GM12878 (cell line): ENCODE measurements around the gene RAB3GAP1. TPM values are rescaled to one million over a fixed set of nuclear protein-coding genes. Genes with fewer than 3 reads are reported as not detected.

Experiments
- ATAC-seq: fragments of 200-7000 bp; cut with Tn5 transposase; 3 replicates; pipeline ENCODE4 v1.9.1; 2020; ENCODE audit warnings: mild to moderate bottlenecking, moderate library complexity
- BruUV-seq: library from RNA; stranded (reverse); fragments of 400-500 nt; replicated peaks from 2 replicates; lab custom pipeline; 2021; lab: Mats Ljungman, UMichigan
- CTCF ChIA-PET: fragments of 300-600 bp; sonication (Branson Sonifier 250); formaldehyde crosslinking; extraction: SDS; loops from one replicate; lab custom pipeline; 2021; ENCODE audit warnings: inconsistent platforms; lab: Yijun Ruan, JAX
- POLR2A ChIA-PET: fragments of 350-600 bp; formaldehyde crosslinking; extraction: SDS; loops from one replicate; lab custom pipeline; 2021; ENCODE audit warnings: inconsistent platforms; lab: Charles Lee
- RAD21 ChIA-PET: fragments of 300-600 bp; sonication (Branson Sonifier 250); formaldehyde crosslinking; loops from one replicate; lab custom pipeline; 2023; ENCODE audit warnings: antibody characterized with exemption; ENCODE audit not compliant: unreplicated experiment; lab: Charles Lee
- SMC1A ChIA-PET: fragments of 300-600 bp; sonication (Branson Sonifier 250); formaldehyde crosslinking; loops from one replicate; lab custom pipeline; 2023; ENCODE audit not compliant: unreplicated experiment, uncharacterized antibody; lab: Charles Lee
- DNase-seq: peaks from one replicate; pipeline ENCODE4 v3.0.0-alpha.2; 2011; ENCODE audit warnings: low read depth, low spot score
- FAIRE-seq: peaks from 3 replicates; lab custom pipeline; 2011; peaks lifted over from hg19 to GRCh38; lab: Jason Lieb, UNC
- H2AFZ ChIP-seq: 2 replicates; pipeline ENCODE4 v1.6.0; 2011; ENCODE audit warnings: low read depth, low read length, control low read depth; ENCODE audit not compliant: control insufficient read depth
- H3K27ac ChIP-seq: 2 replicates; pipeline ENCODE4 v1.5.1; 2011; ENCODE audit warnings: control low read depth; ENCODE audit not compliant: control insufficient read depth, insufficient read depth
- H3K27me3 ChIP-seq, 2 experiments: replicated peaks in 1 of 2; 2 replicates each; pipeline versions ENCODE4 v1.6.0 to v1.6.1; 2011; ENCODE audit warnings: low read length in 1 of 2; ENCODE audit not compliant: control insufficient read depth in 2 of 2, insufficient read depth in 2 of 2
- H3K36me3 ChIP-seq, 2 experiments: 2 replicates each; pipeline ENCODE4 v1.5.1; 2011; ENCODE audit warnings: low read length in 1 of 2; ENCODE audit not compliant: control insufficient read depth in 2 of 2, insufficient read depth in 2 of 2
- H3K4me1 ChIP-seq: 2 replicates; pipeline ENCODE4 v1.6.1; 2011; ENCODE audit warnings: mild to moderate bottlenecking, low read length, moderate library complexity, mixed read lengths; ENCODE audit not compliant: control insufficient read depth, insufficient read depth
- H3K4me2 ChIP-seq: 2 replicates; pipeline ENCODE4 v1.6.0; 2011; ENCODE audit warnings: control low read depth; ENCODE audit not compliant: control insufficient read depth, insufficient read depth
- H3K4me3 ChIP-seq: fragments of 200-600 bp; sonication (generic); 2 replicates; pipeline ENCODE4 v1.5.1; 2016
- H3K79me2 ChIP-seq: 2 replicates; pipeline ENCODE4 v1.6.0; 2011; ENCODE audit warnings: low read length; ENCODE audit not compliant: control insufficient read depth, insufficient read depth
- H3K9ac ChIP-seq: 2 replicates; pipeline ENCODE4 v1.8.0; 2011; ENCODE audit warnings: low read length, control low read depth, mixed read lengths; ENCODE audit not compliant: control insufficient read depth, insufficient read depth
- H3K9me3 ChIP-seq: replicated peaks from 3 replicates; pipeline ENCODE4 v1.5.1; 2011; ENCODE audit warnings: mild to moderate bottlenecking, low read length; ENCODE audit not compliant: control insufficient read depth, insufficient read depth
- H4K20me1 ChIP-seq: 2 replicates; pipeline ENCODE4 v1.6.0; 2011; ENCODE audit not compliant: control insufficient read depth, insufficient read depth
- CREB1 ChIP-seq: IDR thresholded peaks from 2 replicates; pipeline ENCODE4 v1.6.1; 2012; ENCODE audit warnings: low read depth, mild to moderate bottlenecking, inconsistent platforms
- GATAD2B ChIP-seq: fragments of 450-650 bp; conservative IDR thresholded peaks from 2 replicates; pipeline ENCODE4 v1.6.1; 2017; ENCODE audit warnings: low read depth, mild to moderate bottlenecking, moderate library complexity
- JUND ChIP-seq: IDR thresholded peaks from 2 replicates; pipeline ENCODE4 v1.6.1; 2012; ENCODE audit warnings: low read depth, mild to moderate bottlenecking, low read length, improper control_type of control experiment, moderate library complexity
- POLR2A ChIP-seq: IDR thresholded peaks from 2 replicates; pipeline ENCODE4 v1.6.1; 2011; ENCODE audit warnings: low read depth, mild to moderate bottlenecking, low read length
- POLR2AphosphoS2 ChIP-seq: IDR thresholded peaks from 2 replicates; pipeline ENCODE4 v1.6.1; 2011; ENCODE audit warnings: low read depth, mild to moderate bottlenecking, low read length, improper control_type of control experiment, moderate library complexity
- SMARCA5 ChIP-seq: fragments of 450-650 bp; IDR thresholded peaks from 2 replicates; pipeline ENCODE4 v1.6.1; 2017; ENCODE audit warnings: mild to moderate bottlenecking
- SREBF2 ChIP-seq: IDR thresholded peaks from 2 replicates; pipeline ENCODE4 v1.6.1; 2012; ENCODE audit warnings: mild to moderate bottlenecking, low read length
- ZSCAN29 ChIP-seq: fragments of 450-650 bp; IDR thresholded peaks from 2 replicates; pipeline ENCODE4 v1.6.1; 2017; ENCODE audit warnings: mild to moderate bottlenecking, moderate library complexity
- WGBS: methylation state at CpG from one replicate; pipeline ENCODE4 v1.1.6; 2016; ENCODE audit warnings: low lambda C conversion rate; ENCODE audit not compliant: insufficient replicate concordance, insufficient coverage; ENCODE audit errors: missing lambda C conversion rate; 5-methylcytosine and 5-hydroxymethylcytosine counted together
- in situ Hi-C: fragments of 300-500 bp; cut with MboI; formaldehyde crosslinking; loops from 9 replicates; pipeline ENCODE4 v1.14.3; 2018; ENCODE audit warnings: mixed read lengths
- intact Hi-C: fragments of 100-400 bp; cut with micrococcal nuclease; formaldehyde crosslinking; loops from one replicate; pipeline ENCODE4 v1.14.2; 2022; ENCODE audit not compliant: unreplicated experiment
- polyA plus RNA-seq, 11 experiments: library from polyadenylated mRNA; depleted of rRNA in 4 of 11; unstranded in 6 of 11; stranded (reverse) in 5 of 11; fragments of >200 nt; fragmentation: Nextera tagmentation in 4 of 11; fragmentation: Illumina TruSeq in 1 of 11; extraction: Ambion mirVana in 4 of 11; extraction: Trizol in 1 of 11; gene quantifications; 1 replicate in 1 of 11; 2 replicates in 10 of 11; pipeline versions ENCODE4 v1.2.1 to v1.2.3, GENCODE V29; 2011 to 2016; ENCODE audit warnings: inconsistent platforms in 2 of 11, missing spikeins in 2 of 11, low read depth in 1 of 11
- total RNA-seq, 4 experiments: library from RNA; depleted of rRNA in 3 of 4; stranded (reverse); fragments of >200 nt in 3 of 4; fragmentation: Illumina TruSeq in 1 of 4; extraction: Trizol in 1 of 4; gene quantifications; 2 replicates each; pipeline versions ENCODE4 v1.2.1 to v1.2.3, GENCODE V29; 2013 to 2021
- TF ChIP-seq, protein P1 (sequence below): fragments of 450-650 bp; IDR thresholded peaks from 2 replicates; pipeline ENCODE4 v1.6.1; 2018; ENCODE audit warnings: mild to moderate bottlenecking, low read depth, moderate library complexity; ENCODE audit not compliant: partially characterized antibody
- TF ChIP-seq, protein P2 (sequence below): IDR thresholded peaks from 2 replicates; pipeline ENCODE4 v1.6.1; 2011; ENCODE audit warnings: low read depth, low read length, improper control_type of control experiment, borderline replicate concordance
- TF ChIP-seq, protein P3 (sequence below): fragments of 450-650 bp; IDR thresholded peaks from 2 replicates; pipeline ENCODE4 v1.6.1; 2016; ENCODE audit warnings: mild to moderate bottlenecking
- TF ChIP-seq, protein P4 (sequence below): IDR thresholded peaks from 2 replicates; pipeline ENCODE4 v1.6.1; 2011; ENCODE audit warnings: low read depth, mild to moderate bottlenecking, low read length, moderate library complexity, borderline replicate concordance; ENCODE audit errors: extremely low read depth
- TF ChIP-seq, protein P5 (sequence below): fragments of 150-350 bp; IDR thresholded peaks from 2 replicates; pipeline ENCODE4 v1.6.1; 2016; ENCODE audit warnings: low read depth, low read length

RAB3GAP1 gene
- total and polyA plus RNA-seq, 10 of the 15 experiments (the other 5 are each of a cell fraction or from before 2014, with no cell fraction given) = 13.7 to 36.9 (median 21.0) TPM

DNA sequence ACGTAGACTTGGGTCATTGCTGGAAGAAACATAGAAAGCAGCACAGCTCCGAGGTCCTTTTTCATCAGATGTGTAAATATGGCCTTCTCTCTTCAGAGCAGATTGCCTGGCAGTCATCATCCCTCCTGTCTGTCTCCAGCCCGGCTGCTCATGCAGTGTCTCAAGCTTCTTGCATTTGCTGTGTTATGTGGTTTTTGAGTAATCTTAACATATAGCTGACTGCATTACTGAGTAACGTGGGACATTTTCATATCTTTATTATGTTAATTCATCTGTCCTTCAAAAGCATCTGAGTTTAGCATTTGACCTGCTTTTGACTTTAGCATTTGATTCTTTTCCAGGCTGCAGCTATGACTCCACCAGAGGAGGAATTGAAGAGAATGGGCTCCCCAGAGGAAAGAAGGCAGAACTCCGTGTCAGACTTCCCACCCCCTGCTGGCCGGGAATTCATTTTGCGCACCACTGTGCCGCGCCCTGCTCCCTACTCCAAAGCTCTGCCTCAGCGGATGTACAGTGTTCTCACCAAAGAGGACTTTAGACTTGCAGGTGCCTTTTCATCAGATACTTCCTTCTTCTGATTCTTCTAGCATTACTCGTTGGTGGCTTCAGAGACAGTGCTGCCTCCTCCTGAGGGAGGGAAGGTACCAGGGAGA lies 116.2 kb downstream of the RAB3GAP1 start:
- Histone ChIP-seq H4K20me1 (no peaks in the 10 kb centered on the region), H3K9me3 (no peaks in the 10 kb centered on the region), H3K79me2 (no peaks in the 10 kb centered on the region), H3K27me3 (no peaks in the 10 kb centered on the region), H3K4me2 (no peak overlapping the region), H3K9ac (no peak overlapping the region), H3K27ac (no peak overlapping the region), H3K36me3 (peaks cover 5 to 34% of the 10 kb centered on the region in 2 experiments), H2AFZ (no peak overlapping the region), H3K4me1 (no peaks in the 10 kb centered on the region), H3K4me3 (no peak overlapping the region)
- WGBS = 90% methylated on average over 11 of the region's 11 CpGs
- no peak for FAIRE-seq
- ATAC-seq = no peak
- intact Hi-C loops = no loop called here
- RAD21 ChIA-PET = no interaction called here
- SMC1A ChIA-PET = no interaction called here
- TF ChIP-seq SMARCA5 = no peak
- no peak for TF ChIP-seq JUND
- TF ChIP-seq POLR2AphosphoS2 = no peak
- TF ChIP-seq, protein P1, sequence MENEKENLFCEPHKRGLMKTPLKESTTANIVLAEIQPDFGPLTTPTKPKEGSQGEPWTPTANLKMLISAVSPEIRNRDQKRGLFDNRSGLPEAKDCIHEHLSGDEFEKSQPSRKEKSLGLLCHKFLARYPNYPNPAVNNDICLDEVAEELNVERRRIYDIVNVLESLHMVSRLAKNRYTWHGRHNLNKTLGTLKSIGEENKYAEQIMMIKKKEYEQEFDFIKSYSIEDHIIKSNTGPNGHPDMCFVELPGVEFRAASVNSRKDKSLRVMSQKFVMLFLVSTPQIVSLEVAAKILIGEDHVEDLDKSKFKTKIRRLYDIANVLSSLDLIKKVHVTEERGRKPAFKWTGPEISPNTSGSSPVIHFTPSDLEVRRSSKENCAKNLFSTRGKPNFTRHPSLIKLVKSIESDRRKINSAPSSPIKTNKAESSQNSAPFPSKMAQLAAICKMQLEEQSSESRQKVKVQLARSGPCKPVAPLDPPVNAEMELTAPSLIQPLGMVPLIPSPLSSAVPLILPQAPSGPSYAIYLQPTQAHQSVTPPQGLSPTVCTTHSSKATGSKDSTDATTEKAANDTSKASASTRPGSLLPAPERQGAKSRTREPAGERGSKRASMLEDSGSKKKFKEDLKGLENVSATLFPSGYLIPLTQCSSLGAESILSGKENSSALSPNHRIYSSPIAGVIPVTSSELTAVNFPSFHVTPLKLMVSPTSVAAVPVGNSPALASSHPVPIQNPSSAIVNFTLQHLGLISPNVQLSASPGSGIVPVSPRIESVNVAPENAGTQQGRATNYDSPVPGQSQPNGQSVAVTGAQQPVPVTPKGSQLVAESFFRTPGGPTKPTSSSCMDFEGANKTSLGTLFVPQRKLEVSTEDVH = no peak
- no peak for TF ChIP-seq SREBF2
- TF ChIP-seq, protein P2, sequence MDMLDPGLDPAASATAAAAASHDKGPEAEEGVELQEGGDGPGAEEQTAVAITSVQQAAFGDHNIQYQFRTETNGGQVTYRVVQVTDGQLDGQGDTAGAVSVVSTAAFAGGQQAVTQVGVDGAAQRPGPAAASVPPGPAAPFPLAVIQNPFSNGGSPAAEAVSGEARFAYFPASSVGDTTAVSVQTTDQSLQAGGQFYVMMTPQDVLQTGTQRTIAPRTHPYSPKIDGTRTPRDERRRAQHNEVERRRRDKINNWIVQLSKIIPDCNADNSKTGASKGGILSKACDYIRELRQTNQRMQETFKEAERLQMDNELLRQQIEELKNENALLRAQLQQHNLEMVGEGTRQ = no peak
- TF ChIP-seq, protein P3, sequence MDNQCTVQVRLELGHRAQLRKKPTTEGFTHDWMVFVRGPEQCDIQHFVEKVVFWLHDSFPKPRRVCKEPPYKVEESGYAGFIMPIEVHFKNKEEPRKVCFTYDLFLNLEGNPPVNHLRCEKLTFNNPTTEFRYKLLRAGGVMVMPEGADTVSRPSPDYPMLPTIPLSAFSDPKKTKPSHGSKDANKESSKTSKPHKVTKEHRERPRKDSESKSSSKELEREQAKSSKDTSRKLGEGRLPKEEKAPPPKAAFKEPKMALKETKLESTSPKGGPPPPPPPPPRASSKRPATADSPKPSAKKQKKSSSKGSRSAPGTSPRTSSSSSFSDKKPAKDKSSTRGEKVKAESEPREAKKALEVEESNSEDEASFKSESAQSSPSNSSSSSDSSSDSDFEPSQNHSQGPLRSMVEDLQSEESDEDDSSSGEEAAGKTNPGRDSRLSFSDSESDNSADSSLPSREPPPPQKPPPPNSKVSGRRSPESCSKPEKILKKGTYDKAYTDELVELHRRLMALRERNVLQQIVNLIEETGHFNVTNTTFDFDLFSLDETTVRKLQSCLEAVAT = no peak
- TF ChIP-seq ZSCAN29 = no peak
- TF ChIP-seq, protein P4, sequence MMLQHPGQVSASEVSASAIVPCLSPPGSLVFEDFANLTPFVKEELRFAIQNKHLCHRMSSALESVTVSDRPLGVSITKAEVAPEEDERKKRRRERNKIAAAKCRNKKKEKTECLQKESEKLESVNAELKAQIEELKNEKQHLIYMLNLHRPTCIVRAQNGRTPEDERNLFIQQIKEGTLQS = no peak
- TF ChIP-seq, protein P5, sequence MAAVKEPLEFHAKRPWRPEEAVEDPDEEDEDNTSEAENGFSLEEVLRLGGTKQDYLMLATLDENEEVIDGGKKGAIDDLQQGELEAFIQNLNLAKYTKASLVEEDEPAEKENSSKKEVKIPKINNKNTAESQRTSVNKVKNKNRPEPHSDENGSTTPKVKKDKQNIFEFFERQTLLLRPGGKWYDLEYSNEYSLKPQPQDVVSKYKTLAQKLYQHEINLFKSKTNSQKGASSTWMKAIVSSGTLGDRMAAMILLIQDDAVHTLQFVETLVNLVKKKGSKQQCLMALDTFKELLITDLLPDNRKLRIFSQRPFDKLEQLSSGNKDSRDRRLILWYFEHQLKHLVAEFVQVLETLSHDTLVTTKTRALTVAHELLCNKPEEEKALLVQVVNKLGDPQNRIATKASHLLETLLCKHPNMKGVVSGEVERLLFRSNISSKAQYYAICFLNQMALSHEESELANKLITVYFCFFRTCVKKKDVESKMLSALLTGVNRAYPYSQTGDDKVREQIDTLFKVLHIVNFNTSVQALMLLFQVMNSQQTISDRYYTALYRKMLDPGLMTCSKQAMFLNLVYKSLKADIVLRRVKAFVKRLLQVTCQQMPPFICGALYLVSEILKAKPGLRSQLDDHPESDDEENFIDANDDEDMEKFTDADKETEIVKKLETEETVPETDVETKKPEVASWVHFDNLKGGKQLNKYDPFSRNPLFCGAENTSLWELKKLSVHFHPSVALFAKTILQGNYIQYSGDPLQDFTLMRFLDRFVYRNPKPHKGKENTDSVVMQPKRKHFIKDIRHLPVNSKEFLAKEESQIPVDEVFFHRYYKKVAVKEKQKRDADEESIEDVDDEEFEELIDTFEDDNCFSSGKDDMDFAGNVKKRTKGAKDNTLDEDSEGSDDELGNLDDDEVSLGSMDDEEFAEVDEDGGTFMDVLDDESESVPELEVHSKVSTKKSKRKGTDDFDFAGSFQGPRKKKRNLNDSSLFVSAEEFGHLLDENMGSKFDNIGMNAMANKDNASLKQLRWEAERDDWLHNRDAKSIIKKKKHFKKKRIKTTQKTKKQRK = no peak
- no peak for TF ChIP-seq GATAD2B
- no peak for TF ChIP-seq CREB1
- no peak for TF ChIP-seq POLR2A
- DNase-seq = no peak
- CTCF ChIA-PET = interaction anchor here (1.1 kb wide), 1 partner anchor 164 kb away, joined by 4 read pairs; no protein-coding TSS in a partner anchor
- in situ Hi-C loops = no loop called here
- no TSS peak for BruUV-seq
- POLR2A ChIA-PET = no interaction called here
